ENCODE data around the gene FRMD4B. TPM values are rescaled to one million over a fixed set of nuclear protein-coding genes. Genes with fewer than 3 reads are reported as not detected.

The FRMD4B gene
- total and polyA plus RNA-seq, 7 donors, result 1.1 to 4.0 (median 2.9) TPM

GRCh38 chr3:69367586-69367985 is 18.3 kb downstream of the FRMD4B start:
- intact Hi-C loops (cut with DNase I), result no loop called here
- ATAC-seq (no peak), DNase-seq (no peak)
- H3K4me1 ChIP-seq, result peaks cover 3% of the 10 kb centered on the region
- no peak overlapping the region for H3K27ac ChIP-seq
- 91 to 92% (median 91%) methylated on average over 3 of the region's 3 CpGs for WGBS, 3 donors
- no peaks in the 10 kb centered on the region for H3K27me3 ChIP-seq (ENCODE audit: insufficient read depth in 3 of 3, low read length in 2 of 3)
- no peaks in the 10 kb centered on the region for H3K9me3 ChIP-seq
- TF ChIP-seq CTCF (IDR thresholded peaks at IDR 0.05), result no peak
- H3K36me3 ChIP-seq (ENCODE audit: insufficient read depth in 1 of 2, low read depth in 1 of 2), result no peaks in the 10 kb centered on the region
- no peak overlapping the region for H3K4me3 ChIP-seq

DNA sequence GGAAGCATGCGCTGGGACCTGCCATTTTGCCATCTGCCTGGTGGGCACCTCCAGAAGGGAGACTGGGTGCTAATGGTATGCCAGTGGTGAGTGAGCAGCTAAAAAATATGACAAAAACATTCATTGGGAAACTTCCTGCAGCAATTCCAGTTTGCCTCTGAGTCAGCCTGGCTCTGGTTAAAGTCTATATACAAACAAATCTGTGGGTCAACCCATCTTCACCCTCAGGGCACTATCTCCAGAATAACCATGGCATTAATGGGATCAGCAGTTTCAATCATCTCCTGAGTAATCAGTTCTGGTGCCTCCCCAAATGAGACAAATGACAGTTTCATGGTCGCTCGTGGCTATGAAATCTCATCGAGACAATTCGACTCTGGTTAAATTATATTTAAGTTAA is 21.5 kb downstream of the FRMD4B start:
- no peaks in the 10 kb centered on the region for H3K27me3 ChIP-seq (ENCODE audit: insufficient read depth in 3 of 3, low read length in 2 of 3)
- DNase-seq (no peak), ATAC-seq (no peak)
- no peak overlapping the region for H3K4me3 ChIP-seq
- no peak overlapping the region for H3K27ac ChIP-seq
- H3K9me3 ChIP-seq, result no peaks in the 10 kb centered on the region
- intact Hi-C loops (cut with DNase I), result no loop called here
- H3K4me1 ChIP-seq, result no peaks in the 10 kb centered on the region
- WGBS, 3 donors, result 92 to 94% (median 93%) methylated on average over 5 of the region's 5 CpGs
- H3K36me3 ChIP-seq (ENCODE audit: insufficient read depth in 1 of 2, low read depth in 1 of 2), result no peaks in the 10 kb centered on the region
- no peak for TF ChIP-seq CTCF (IDR thresholded peaks at IDR 0.05)

GRCh38 chr3:69360690-69361089 is 25.2 kb downstream of the FRMD4B start:
- 71 to 89% (median 77%) methylated on average over 2 of the region's 2 CpGs for WGBS, 3 donors
- ATAC-seq (no peak), DNase-seq (no peak)
- Histone ChIP-seq H3K9me3 (no peaks in the 10 kb centered on the region), H3K4me3 (no peak overlapping the region), H3K36me3 (ENCODE audit: insufficient read depth in 1 of 2, low read depth in 1 of 2) (no peaks in the 10 kb centered on the region), H3K4me1 (no peaks in the 10 kb centered on the region), H3K27me3 (ENCODE audit: insufficient read depth in 3 of 3, low read length in 2 of 3) (no peaks in the 10 kb centered on the region), H3K27ac (no peak overlapping the region)
- intact Hi-C loops (cut with DNase I), result no loop called here
- TF ChIP-seq CTCF (IDR thresholded peaks at IDR 0.05), result no peak

GRCh38 chr3:69359916-69360315 is 26.0 kb downstream of the FRMD4B start:
- ATAC-seq, result no peak
- H3K27ac ChIP-seq, result no peak overlapping the region
- no peaks in the 10 kb centered on the region for H3K9me3 ChIP-seq
- intact Hi-C loops (cut with DNase I), result no loop called here
- no peaks in the 10 kb centered on the region for H3K36me3 ChIP-seq (ENCODE audit: insufficient read depth in 1 of 2, low read depth in 1 of 2)
- H3K4me1 ChIP-seq, result no peaks in the 10 kb centered on the region
- H3K4me3 ChIP-seq, result no peak overlapping the region
- TF ChIP-seq CTCF (IDR thresholded peaks at IDR 0.05), result no peak
- no peaks in the 10 kb centered on the region for H3K27me3 ChIP-seq (ENCODE audit: insufficient read depth in 3 of 3, low read length in 2 of 3)
- DNase-seq, result no peak

GRCh38 chr3:69359339-69359893 is 26.5 kb downstream of the FRMD4B start:
- ATAC-seq (no peak), DNase-seq (no peak)
- no peaks in the 10 kb centered on the region for H3K4me1 ChIP-seq
- no peaks in the 10 kb centered on the region for H3K36me3 ChIP-seq (ENCODE audit: insufficient read depth in 1 of 2, low read depth in 1 of 2)
- WGBS, 3 donors, result 70 to 84% (median 82%) methylated on average over 6 of the region's 6 CpGs
- intact Hi-C loops (cut with DNase I), result no loop called here
- no peaks in the 10 kb centered on the region for H3K9me3 ChIP-seq
- H3K27ac ChIP-seq, result no peak overlapping the region
- no peak for TF ChIP-seq CTCF (IDR thresholded peaks at IDR 0.05)
- H3K27me3 ChIP-seq (ENCODE audit: insufficient read depth in 3 of 3, low read length in 2 of 3), result no peaks in the 10 kb centered on the region
- H3K4me3 ChIP-seq, result no peak overlapping the region
